SK-N-SH (cell line): ENCODE data around the gene TCF3. TPM values are rescaled to one million over a fixed set of nuclear protein-coding genes. Genes with fewer than 3 reads are reported as not detected.

ENCODE experiments used
- CTCF ChIA-PET: fragments of 300-600, 350-600 bp; formaldehyde crosslinking; extraction: SDS; loops from one replicate; lab custom pipeline; 2021; lab: Yijun Ruan, JAX
- POLR2A ChIA-PET: fragments of 350-600 bp; sonication (Branson Sonifier 250); formaldehyde crosslinking; extraction: SDS; loops from one replicate; lab custom pipeline; 2020; ENCODE audit warnings: antibody characterized with exemption, inconsistent platforms; lab: Yijun Ruan, JAX
- DNase-seq: peaks from one replicate; pipeline ENCODE4 v3.0.0; 2012
- H2AFZ ChIP-seq: fragments of 200-600 bp; sonication (generic); 2 replicates; pipeline ENCODE4 v1.8.1; 2016; ENCODE audit warnings: antibody characterized with exemption, mild to moderate bottlenecking, low read depth
- H3F3A ChIP-seq: fragments of 200-600 bp; sonication (generic); replicated peaks from 2 replicates; pipeline ENCODE3; 2016; ENCODE audit warnings: antibody characterized with exemption, mild to moderate bottlenecking; ENCODE audit not compliant: insufficient read depth
- H3K27ac ChIP-seq, 2 experiments: fragments of 200-500 bp in 1 of 2; fragments of 200-600 bp in 1 of 2; sonication (Bioruptor generic) in 1 of 2; sonication (generic), shearing (Covaris generic) in 1 of 2; 2 replicates each; pipeline versions ENCODE4 v1.5.1 to v1.6.1; 2014 to 2016; ENCODE audit warnings: low read depth in 2 of 2, inconsistent platforms in 1 of 2, low read length in 1 of 2, mild to moderate bottlenecking in 1 of 2, mixed read lengths in 1 of 2
- H3K27me3 ChIP-seq: fragments of 200-600 bp; sonication (generic), shearing (Covaris generic); 2 replicates; pipeline ENCODE4 v1.6.1; 2016; ENCODE audit warnings: mixed run types; ENCODE audit not compliant: insufficient read depth
- H3K36me3 ChIP-seq, 2 experiments: fragments of 200-500 bp in 1 of 2; fragments of 200-600 bp in 1 of 2; sonication (Bioruptor generic) in 1 of 2; sonication (generic) in 1 of 2; replicated peaks in 1 of 2; 2 replicates each; pipeline versions ENCODE3 to v1.5.1; 2014 to 2016; ENCODE audit warnings: low read length in 1 of 2, mild to moderate bottlenecking in 1 of 2; ENCODE audit not compliant: insufficient read depth in 2 of 2, control insufficient read depth in 1 of 2
- H3K4me1 ChIP-seq, 2 experiments: fragments of 200-500 bp in 1 of 2; fragments of 200-600 bp in 1 of 2; sonication (Bioruptor generic) in 1 of 2; sonication (generic), shearing (Covaris generic) in 1 of 2; 2 replicates each; pipeline versions ENCODE4 v1.5.1 to v1.6.1; 2014 to 2016; ENCODE audit warnings: low read depth in 1 of 2, low read length in 1 of 2, mixed run types in 1 of 2; ENCODE audit not compliant: insufficient read depth in 2 of 2, control insufficient read depth in 1 of 2
- H3K4me2 ChIP-seq: fragments of 200-600 bp; sonication (generic), shearing (Covaris generic); 2 replicates; pipeline ENCODE4 v1.6.1; 2017; ENCODE audit warnings: mixed run types
- H3K4me3 ChIP-seq, 2 experiments: fragments of 200-500 bp in 1 of 2; fragments of 200-600 bp in 1 of 2; sonication (Bioruptor generic) in 1 of 2; sonication (generic), shearing (Covaris generic) in 1 of 2; 2 replicates each; pipeline versions ENCODE4 v1.5.1 to v1.8.1; 2014 to 2016; ENCODE audit warnings: low read depth in 2 of 2, inconsistent platforms in 1 of 2, low read length in 1 of 2, mild to moderate bottlenecking in 1 of 2, mixed read lengths in 1 of 2, moderate library complexity in 1 of 2
- H3K79me2 ChIP-seq: fragments of 200-600 bp; sonication (generic); 2 replicates; pipeline ENCODE4 v1.8.1; 2017; ENCODE audit warnings: mild to moderate bottlenecking; ENCODE audit not compliant: insufficient read depth
- H3K9ac ChIP-seq: fragments of 200-600 bp; sonication (generic); 2 replicates; pipeline ENCODE4 v1.6.1; 2017; ENCODE audit warnings: mixed run types
- H3K9me2 ChIP-seq: fragments of 200-600 bp; sonication (generic); 2 replicates; pipeline ENCODE4 v1.6.1; 2017; ENCODE audit warnings: mixed run types
- H3K9me3 ChIP-seq: fragments of 200-600 bp; sonication (generic); 2 replicates; pipeline ENCODE4 v1.6.1; 2017; ENCODE audit warnings: mixed run types, mild to moderate bottlenecking, moderate library complexity
- H4K20me1 ChIP-seq: fragments of 200-600 bp; sonication (generic); 2 replicates; pipeline ENCODE4 v1.6.1; 2017; ENCODE audit warnings: mild to moderate bottlenecking, mixed run types; ENCODE audit not compliant: insufficient read depth
- EP300 ChIP-seq, 2 experiments: IDR thresholded peaks; 2 replicates each; pipeline versions ENCODE4 v1.4.0 to v1.6.1; 2012; ENCODE audit warnings: borderline replicate concordance in 1 of 2, low read depth in 1 of 2, low read length in 1 of 2
- FOSL2 ChIP-seq: IDR thresholded peaks from 2 replicates; pipeline ENCODE4 v1.4.0; 2012; ENCODE audit warnings: low read depth, mild to moderate bottlenecking, moderate library complexity, borderline replicate concordance
- FOXJ3 ChIP-seq: sonication (generic); formaldehyde crosslinking; IDR thresholded peaks from 2 replicates; pipeline ENCODE4 v1.5.1; 2020; ENCODE audit warnings: mild to moderate bottlenecking, missing genetic modification reagents
- GATA2 ChIP-seq: sonication (generic); formaldehyde crosslinking; IDR thresholded peaks from 2 replicates; pipeline ENCODE4 v1.5.0; 2020; ENCODE audit warnings: mild to moderate bottlenecking, missing genetic modification reagents
- POLR2AphosphoS5 ChIP-seq: IDR thresholded peaks from 2 replicates; pipeline ENCODE4 v1.6.1; 2012; ENCODE audit warnings: low read depth, low read length
- RCOR1 ChIP-seq: fragments of 150-350 bp; IDR thresholded peaks from 2 replicates; pipeline ENCODE4 v1.6.1; 2017; ENCODE audit warnings: antibody characterized with exemption, low read length
- TAF1 ChIP-seq: IDR thresholded peaks from 2 replicates; pipeline ENCODE4 v1.6.1; 2012; ENCODE audit warnings: low read depth, mild to moderate bottlenecking, low read length, moderate library complexity, borderline replicate concordance
- YY1 ChIP-seq: IDR thresholded peaks from 2 replicates; pipeline ENCODE4 v1.4.0; 2012; ENCODE audit warnings: low read depth, mild to moderate bottlenecking
- WGBS: methylation state at CpG from one replicate; pipeline ENCODE4 v1.1.6; 2017; ENCODE audit warnings: low lambda C conversion rate; 5-methylcytosine and 5-hydroxymethylcytosine counted together
- polyA plus RNA-seq, 3 experiments: library from polyadenylated mRNA; depleted of rRNA; stranded (reverse); fragments of >200 nt; gene quantifications; 2 replicates each; pipeline ENCODE4 v1.2.3, GENCODE V29; 2012
- TF ChIP-seq, protein P1 (sequence below): IDR thresholded peaks from 2 replicates; pipeline ENCODE4 v1.6.1; 2012; ENCODE audit warnings: mild to moderate bottlenecking, low read depth, low read length, moderate library complexity
- TF ChIP-seq, protein P2 (sequence below): IDR thresholded peaks from 2 replicates; pipeline ENCODE4; 2012
- TF ChIP-seq, protein P3 (sequence below): fragments of 150-350 bp; IDR thresholded peaks from 2 replicates; pipeline ENCODE4 v1.6.1; 2017; ENCODE audit warnings: antibody characterized with exemption, low read length, low read depth, borderline replicate concordance
- TF ChIP-seq, protein P4 (sequence below): fragments of 150-350 bp; IDR thresholded peaks from 2 replicates; pipeline ENCODE4 v1.6.1; 2016; ENCODE audit warnings: mild to moderate bottlenecking, low read depth, low read length
- TF ChIP-seq, protein P5 (sequence below): fragments of 200-600 bp; sonication (generic); IDR thresholded peaks from 2 replicates; pipeline ENCODE4 v1.6.1; 2017; ENCODE audit warnings: antibody characterized with exemption, mild to moderate bottlenecking, moderate library complexity
- TF ChIP-seq, protein P6 (sequence below): IDR thresholded peaks from 2 replicates; pipeline ENCODE4 v1.4.0; 2012; ENCODE audit warnings: low read depth, borderline replicate concordance

Gene TCF3
- polyA plus RNA-seq, 1 of the 3 experiments (the other 2 are of a cell fraction): 104 TPM

DNA sequence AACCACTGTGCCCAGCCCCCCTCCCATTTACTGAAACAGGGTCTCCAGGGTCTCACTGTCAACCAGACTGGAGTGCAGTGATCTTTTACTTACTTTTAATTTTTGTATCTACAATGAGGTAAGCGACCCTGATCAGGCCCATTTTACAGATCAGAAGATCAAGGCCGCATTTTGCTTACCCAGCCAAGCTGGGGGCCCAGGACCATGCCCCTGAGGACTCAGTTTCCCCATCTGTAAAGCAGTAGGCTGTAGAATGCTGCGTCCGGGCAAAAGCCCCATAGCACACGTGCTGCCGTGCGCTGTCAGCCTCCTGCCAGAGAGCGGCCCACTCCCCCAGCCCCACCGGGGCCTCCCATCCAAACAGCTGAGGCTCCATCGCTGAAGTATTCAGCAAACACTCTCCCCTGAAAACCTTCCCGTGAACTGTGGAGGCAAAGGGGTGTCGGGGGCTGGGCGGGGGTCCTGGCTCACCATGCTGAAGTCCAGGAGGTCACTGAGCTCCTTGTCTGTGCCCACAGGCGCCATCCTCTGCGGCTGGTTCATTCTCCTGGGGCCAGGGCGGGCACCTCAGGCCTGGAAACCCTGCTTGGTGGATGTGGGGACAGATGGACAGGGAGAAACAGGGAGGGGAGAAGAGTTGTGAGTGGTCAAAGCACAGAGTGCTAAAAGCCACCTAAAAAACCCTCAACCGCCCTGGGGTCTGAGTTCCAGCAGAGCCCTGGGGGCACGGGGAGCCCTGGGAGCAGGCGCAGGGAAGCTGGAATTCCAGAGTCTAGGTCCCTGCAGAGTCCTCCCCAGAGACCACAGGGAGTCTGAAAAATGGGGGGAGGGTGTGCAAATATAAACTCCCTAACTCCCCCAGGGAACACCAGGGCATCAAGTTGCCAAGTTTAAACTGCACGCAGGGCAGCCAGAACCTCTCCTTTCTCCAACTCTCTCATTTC, 2.4 kb downstream of the TCF3 start (continued):
- TF ChIP-seq, protein P1, sequence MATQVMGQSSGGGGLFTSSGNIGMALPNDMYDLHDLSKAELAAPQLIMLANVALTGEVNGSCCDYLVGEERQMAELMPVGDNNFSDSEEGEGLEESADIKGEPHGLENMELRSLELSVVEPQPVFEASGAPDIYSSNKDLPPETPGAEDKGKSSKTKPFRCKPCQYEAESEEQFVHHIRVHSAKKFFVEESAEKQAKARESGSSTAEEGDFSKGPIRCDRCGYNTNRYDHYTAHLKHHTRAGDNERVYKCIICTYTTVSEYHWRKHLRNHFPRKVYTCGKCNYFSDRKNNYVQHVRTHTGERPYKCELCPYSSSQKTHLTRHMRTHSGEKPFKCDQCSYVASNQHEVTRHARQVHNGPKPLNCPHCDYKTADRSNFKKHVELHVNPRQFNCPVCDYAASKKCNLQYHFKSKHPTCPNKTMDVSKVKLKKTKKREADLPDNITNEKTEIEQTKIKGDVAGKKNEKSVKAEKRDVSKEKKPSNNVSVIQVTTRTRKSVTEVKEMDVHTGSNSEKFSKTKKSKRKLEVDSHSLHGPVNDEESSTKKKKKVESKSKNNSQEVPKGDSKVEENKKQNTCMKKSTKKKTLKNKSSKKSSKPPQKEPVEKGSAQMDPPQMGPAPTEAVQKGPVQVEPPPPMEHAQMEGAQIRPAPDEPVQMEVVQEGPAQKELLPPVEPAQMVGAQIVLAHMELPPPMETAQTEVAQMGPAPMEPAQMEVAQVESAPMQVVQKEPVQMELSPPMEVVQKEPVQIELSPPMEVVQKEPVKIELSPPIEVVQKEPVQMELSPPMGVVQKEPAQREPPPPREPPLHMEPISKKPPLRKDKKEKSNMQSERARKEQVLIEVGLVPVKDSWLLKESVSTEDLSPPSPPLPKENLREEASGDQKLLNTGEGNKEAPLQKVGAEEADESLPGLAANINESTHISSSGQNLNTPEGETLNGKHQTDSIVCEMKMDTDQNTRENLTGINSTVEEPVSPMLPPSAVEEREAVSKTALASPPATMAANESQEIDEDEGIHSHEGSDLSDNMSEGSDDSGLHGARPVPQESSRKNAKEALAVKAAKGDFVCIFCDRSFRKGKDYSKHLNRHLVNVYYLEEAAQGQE: no peak
- TF ChIP-seq, protein P2, sequence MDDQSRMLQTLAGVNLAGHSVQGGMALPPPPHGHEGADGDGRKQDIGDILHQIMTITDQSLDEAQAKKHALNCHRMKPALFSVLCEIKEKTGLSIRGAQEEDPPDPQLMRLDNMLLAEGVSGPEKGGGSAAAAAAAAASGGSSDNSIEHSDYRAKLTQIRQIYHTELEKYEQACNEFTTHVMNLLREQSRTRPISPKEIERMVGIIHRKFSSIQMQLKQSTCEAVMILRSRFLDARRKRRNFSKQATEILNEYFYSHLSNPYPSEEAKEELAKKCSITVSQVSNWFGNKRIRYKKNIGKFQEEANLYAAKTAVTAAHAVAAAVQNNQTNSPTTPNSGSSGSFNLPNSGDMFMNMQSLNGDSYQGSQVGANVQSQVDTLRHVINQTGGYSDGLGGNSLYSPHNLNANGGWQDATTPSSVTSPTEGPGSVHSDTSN: no peak
- TF ChIP-seq, protein P3, sequence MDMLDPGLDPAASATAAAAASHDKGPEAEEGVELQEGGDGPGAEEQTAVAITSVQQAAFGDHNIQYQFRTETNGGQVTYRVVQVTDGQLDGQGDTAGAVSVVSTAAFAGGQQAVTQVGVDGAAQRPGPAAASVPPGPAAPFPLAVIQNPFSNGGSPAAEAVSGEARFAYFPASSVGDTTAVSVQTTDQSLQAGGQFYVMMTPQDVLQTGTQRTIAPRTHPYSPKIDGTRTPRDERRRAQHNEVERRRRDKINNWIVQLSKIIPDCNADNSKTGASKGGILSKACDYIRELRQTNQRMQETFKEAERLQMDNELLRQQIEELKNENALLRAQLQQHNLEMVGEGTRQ: no peak
- TF ChIP-seq EP300 (IDR thresholded peaks at IDR 0.05; ENCODE audit: borderline replicate concordance in 1 of 2, low read depth in 1 of 2, low read length in 1 of 2): no peak
- TF ChIP-seq, all 33 proteins: peak for 0

DNA sequence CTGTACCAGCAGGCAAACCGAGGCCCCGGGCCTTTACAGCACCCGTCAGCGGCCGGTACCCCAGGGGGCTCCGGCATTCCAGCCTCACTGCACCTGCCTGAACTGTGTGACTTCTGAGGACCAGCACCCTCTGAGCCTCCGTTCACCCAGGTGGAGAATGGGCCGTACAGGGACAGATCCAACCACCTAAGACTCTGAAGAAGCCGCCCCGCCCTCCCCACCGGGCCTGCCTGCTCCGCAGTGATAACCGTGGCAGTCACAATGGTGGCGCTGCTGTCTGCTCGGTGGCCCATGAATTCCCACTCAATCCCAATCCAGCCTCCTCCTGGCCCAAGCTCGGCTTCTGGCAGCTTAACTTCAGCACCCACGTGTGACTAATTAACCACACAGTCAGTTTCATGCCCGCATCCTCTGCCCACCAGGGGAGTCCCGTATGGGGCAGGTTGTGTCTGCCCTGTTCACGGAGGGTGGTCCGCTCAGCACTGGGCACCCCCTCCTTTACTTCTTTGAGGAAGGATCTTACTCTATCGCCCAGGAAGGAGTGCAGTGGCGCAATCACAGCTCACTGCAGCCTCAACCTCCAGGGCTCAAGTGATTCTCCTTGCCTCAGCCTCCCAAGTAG, 3.4 kb downstream of the TCF3 start:
- WGBS: 95% methylated on average over 15 of the region's 23 CpGs
- no peaks in the 10 kb centered on the region for H3K9me3 ChIP-seq
- ChIA-PET POLR2A (no interaction called here), CTCF (interaction anchor here (1.7 kb wide), 1 partner anchor 24 kb away, joined by 8 read pairs; no protein-coding TSS in a partner anchor)
- H3K27me3 ChIP-seq: no peaks in the 10 kb centered on the region
- peaks cover 56% of the 10 kb centered on the region for H3K79me2 ChIP-seq
- H3K9ac ChIP-seq: no peak overlapping the region
- H3K9me2 ChIP-seq: no peaks in the 10 kb centered on the region
- no peak for DNase-seq
- H3F3A ChIP-seq: peaks cover 3% of the 10 kb centered on the region
- peaks cover 0 to 9% of the 10 kb centered on the region in 2 experiments; a peak in 2 of 4 replicates for H3K4me1 ChIP-seq
- peaks cover 9 to 40% of the 10 kb centered on the region in 2 experiments for H3K36me3 ChIP-seq
- TF ChIP-seq EP300 (IDR thresholded peaks at IDR 0.05; ENCODE audit: borderline replicate concordance in 1 of 2, low read depth in 1 of 2, low read length in 1 of 2) (no peak), TAF1 (no peak), RCOR1 (no peak), YY1 (no peak), FOSL2 (no peak), GATA2 (CRISPR knock-in tag) (no peak), FOXJ3 (no peak), POLR2AphosphoS5 (no peak)
- TF ChIP-seq, protein P4, sequence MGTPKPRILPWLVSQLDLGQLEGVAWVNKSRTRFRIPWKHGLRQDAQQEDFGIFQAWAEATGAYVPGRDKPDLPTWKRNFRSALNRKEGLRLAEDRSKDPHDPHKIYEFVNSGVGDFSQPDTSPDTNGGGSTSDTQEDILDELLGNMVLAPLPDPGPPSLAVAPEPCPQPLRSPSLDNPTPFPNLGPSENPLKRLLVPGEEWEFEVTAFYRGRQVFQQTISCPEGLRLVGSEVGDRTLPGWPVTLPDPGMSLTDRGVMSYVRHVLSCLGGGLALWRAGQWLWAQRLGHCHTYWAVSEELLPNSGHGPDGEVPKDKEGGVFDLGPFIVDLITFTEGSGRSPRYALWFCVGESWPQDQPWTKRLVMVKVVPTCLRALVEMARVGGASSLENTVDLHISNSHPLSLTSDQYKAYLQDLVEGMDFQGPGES: no peak
- TF ChIP-seq, protein P5, sequence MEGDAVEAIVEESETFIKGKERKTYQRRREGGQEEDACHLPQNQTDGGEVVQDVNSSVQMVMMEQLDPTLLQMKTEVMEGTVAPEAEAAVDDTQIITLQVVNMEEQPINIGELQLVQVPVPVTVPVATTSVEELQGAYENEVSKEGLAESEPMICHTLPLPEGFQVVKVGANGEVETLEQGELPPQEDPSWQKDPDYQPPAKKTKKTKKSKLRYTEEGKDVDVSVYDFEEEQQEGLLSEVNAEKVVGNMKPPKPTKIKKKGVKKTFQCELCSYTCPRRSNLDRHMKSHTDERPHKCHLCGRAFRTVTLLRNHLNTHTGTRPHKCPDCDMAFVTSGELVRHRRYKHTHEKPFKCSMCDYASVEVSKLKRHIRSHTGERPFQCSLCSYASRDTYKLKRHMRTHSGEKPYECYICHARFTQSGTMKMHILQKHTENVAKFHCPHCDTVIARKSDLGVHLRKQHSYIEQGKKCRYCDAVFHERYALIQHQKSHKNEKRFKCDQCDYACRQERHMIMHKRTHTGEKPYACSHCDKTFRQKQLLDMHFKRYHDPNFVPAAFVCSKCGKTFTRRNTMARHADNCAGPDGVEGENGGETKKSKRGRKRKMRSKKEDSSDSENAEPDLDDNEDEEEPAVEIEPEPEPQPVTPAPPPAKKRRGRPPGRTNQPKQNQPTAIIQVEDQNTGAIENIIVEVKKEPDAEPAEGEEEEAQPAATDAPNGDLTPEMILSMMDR: no peak
- TF ChIP-seq, protein P6, sequence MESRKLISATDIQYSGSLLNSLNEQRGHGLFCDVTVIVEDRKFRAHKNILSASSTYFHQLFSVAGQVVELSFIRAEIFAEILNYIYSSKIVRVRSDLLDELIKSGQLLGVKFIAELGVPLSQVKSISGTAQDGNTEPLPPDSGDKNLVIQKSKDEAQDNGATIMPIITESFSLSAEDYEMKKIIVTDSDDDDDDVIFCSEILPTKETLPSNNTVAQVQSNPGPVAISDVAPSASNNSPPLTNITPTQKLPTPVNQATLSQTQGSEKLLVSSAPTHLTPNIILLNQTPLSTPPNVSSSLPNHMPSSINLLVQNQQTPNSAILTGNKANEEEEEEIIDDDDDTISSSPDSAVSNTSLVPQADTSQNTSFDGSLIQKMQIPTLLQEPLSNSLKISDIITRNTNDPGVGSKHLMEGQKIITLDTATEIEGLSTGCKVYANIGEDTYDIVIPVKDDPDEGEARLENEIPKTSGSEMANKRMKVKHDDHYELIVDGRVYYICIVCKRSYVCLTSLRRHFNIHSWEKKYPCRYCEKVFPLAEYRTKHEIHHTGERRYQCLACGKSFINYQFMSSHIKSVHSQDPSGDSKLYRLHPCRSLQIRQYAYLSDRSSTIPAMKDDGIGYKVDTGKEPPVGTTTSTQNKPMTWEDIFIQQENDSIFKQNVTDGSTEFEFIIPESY: no peak
- H2AFZ ChIP-seq: no peak overlapping the region
- no peak overlapping the region for H3K4me3 ChIP-seq
- no peak overlapping the region for H3K4me2 ChIP-seq
- H3K27ac ChIP-seq: no peak overlapping the region
- H4K20me1 ChIP-seq: peaks cover 53% of the 10 kb centered on the region
